ENCODE results near the gene GALNT9.

- TF ChIP-seq POLR2A (IDR thresholded peaks at IDR 0.05), result no peak
- no peak for TF ChIP-seq CTCF (IDR thresholded peaks at IDR 0.05)
Measured at GRCh38 chr12:132314035-132314434, 15.4 kb downstream of the GALNT9 start.
